GM08714 (cell line): Measurements from ENCODE around the gene TMEM217.

Experiments used
- H3K4me3 ChIP-seq: fragments of 200-500 bp; sonication (Bioruptor generic); 2 replicates; pipeline ENCODE4 v1.5.1; 2014; ENCODE audit warnings: mild to moderate bottlenecking, low read length, inconsistent platforms
- ZNF274 ChIP-seq: IDR thresholded peaks from 2 replicates; pipeline ENCODE4 v1.6.1; 2012; ENCODE audit warnings: mild to moderate bottlenecking, low read depth, low read length

TMEM217 gene

DNA sequence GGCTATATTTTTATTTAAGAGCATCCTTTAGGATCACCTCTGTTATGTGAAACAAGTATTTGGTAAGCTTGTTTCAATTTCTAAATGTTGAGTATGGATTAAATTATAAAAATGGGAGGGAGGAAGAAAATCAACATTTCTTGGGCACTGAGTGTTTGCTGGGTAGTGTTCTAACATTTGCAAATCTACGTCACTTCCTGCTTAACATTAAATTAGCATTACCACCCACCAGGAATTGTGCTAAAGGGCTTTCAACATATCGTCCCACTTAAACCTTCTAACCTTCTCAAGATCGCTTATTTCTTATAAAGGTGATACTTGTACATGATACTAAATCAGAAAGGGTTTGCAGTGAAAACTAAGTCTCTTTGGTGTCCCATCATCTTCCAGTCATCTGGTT lies 7.9 kb upstream of the TMEM217 start:
- TF ChIP-seq ZNF274, result no peak
- no peak overlapping the region for H3K4me3 ChIP-seq

DNA sequence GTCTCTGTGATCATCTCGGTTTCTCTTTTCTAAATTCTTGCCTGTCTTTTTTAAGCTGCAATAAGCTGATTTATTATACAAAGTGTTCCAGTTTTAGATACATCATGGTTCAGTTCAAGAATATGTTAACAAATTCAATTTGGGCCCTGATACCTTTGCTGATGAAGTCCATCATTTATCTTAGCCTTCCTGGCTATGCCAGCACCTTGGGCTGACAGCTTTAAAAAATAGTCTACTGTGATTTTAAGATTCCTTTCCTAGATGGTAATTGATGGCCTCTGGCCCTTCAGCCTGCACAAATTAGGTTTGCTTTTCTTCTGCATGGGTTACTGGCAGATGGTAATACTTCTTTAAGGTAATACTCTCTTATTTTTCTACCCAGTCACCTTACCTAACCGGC lies 7.1 kb upstream of the TMEM217 start:
- TF ChIP-seq ZNF274, result no peak
- no peak overlapping the region for H3K4me3 ChIP-seq

DNA sequence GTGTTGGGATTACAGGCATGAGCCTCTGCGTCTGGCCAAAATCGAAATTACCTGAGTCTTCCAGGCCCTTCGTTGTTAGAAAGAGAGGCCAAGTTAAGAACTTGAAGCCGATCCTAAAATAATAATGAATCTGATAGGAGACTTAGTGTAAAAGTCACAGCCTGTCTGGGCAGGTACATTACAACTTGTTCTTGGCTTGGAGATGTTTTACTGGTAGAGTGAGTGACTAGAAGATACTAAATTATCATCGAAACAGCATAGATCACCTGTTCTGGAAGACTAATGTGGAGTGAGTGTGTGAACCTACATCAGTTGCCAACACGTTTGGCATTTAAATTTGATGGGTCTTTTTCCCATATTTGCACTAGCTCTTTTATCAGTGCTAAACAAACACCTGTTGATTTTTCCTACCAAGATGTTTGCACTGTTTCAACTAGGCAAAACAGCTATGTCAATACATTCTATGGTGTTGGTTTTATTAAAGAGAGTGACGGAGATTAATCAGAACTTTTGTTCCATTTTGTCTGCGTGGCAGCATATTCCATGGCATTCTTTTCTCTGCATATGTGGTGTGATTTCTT lies 4.6 kb upstream of the TMEM217 start:
- no peak for TF ChIP-seq ZNF274
- no peak overlapping the region for H3K4me3 ChIP-seq

DNA sequence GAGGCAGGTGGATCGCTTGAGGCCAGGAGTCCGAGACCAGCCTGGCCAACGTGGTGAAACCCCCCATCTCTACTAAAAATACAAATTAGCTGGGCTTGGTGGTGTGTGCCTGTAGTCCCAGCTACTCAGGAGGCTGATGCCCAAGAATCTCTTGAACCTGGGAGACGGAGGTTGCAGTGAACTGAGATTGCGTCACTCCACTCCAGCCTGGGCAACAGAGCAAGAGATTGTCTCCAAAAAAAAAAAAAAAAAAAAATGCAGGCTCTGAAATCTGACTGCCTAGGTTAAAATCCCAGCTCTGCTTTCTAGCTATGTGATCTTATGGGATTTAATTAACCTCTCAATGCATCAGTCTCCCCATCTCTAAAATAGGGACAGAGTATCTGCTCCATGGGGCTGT lies 3.3 kb upstream of the TMEM217 start:
- TF ChIP-seq ZNF274, result no peak
- H3K4me3 ChIP-seq, result no peak overlapping the region

DNA sequence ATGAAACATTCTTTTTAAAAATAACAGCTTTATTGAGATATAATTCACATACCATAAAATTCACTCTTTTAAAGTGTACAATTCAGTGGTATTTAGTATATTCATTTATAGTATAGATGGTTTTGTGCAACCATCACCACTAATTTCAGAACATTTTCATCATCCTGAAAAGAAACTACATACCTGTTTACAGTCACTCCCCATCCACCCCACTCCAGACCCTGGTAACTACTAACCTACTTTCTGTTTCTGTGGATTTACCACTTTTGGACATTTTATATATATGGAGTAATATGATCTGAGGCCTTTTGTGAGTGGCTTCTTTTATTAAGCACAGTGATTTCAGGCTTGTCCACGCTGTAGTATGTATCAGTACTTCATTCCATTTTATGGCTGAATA lies 2.5 kb upstream of the TMEM217 start:
- TF ChIP-seq ZNF274, result no peak
- H3K4me3 ChIP-seq, result no peak overlapping the region

DNA sequence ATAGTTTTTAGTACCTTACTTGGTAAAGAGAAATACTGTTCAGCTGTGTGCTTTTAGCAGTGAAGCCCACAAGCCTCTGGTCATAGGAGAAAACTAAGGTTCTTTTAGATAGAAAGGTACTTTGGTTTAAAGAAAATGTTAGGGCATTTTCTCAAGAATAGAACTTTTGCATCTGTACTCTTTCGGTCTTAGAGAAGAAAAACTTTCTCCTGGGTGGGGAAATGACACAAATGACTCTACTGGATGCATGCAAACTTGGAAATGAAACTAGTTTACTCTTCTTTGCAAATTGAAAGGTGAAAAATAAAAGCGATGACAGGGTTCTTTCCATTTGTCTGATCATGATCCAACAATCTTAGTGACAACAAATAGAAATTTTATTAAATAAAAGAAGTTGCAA lies 2.1 kb upstream of the TMEM217 start:
- no peak for TF ChIP-seq ZNF274
- H3K4me3 ChIP-seq, result no peak overlapping the region; the same call in 1 of the 2 replicates

DNA sequence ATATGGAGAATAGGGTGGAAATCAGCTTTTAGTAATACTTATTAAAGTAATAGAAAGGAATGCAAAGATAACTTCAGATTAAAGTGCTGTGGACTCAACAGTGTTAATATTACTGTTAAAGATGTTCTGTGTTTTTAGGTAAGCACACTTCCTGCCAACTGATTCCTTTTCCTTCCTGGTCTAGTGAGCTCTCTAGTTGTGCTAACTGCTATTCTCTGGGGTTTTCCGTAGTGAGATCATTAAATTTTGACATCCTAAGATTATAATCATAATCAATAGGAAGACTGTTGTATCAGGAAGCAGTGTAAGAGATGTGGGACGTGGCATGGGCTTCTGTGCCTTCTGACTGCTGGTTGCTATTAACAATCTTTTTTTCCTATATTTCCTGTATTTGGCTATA lies 1.2 kb upstream of the TMEM217 start:
- H3K4me3 ChIP-seq, result peak overlapping the region; percentile 82
- no peak for TF ChIP-seq ZNF274

DNA sequence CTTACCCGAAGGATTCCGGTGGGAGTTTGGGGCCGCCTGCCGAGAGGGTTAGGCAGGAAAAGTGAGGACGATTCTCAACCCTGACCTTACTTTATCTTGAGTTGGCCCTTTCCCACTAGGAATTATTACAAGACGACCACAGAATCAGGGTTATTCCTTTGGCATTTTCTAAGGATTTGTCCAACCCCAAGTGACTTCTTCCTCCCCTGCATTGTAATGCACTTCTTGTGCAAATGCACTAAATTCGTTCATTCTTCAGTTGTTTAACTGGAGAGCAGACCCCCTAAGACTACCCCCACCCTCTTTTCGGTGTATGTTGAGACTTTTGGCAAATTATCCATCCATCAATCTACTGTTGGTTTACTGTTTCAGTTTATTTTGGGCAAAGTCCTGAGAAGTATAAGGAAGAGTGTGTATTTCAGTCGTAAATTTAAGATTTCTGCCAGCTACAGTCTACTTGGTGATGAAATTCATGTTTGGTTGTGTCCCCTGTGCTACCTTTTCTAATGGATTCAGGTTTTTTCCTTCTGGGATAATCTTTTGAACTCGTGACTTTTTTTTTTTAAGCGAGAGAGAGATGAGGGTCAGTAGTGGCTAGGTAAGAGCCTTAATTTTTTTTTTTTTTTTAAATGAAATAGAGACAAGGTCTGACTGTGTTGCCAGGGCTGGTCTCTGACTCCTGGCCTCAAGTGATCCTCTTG lies 611 bp upstream of the TMEM217 start:
- no peak for TF ChIP-seq ZNF274
- H3K4me3 ChIP-seq, result peak overlapping the region; percentile 82

DNA sequence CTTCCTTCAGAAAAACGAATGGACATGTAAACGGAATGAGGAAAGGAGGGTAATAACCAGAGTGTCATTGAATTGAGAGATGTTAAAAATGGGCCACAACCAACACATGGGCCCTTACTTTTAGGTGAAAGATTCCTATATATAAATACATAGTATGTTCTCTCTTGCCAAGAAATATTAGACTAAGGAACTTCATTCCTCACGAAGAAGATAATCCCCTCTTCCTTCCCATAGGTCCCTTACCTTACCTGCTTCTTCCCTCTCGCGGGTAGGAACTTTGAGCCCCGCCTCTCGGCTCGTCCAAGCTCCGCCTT lies 667 bp downstream of the TMEM217 start:
- peak overlapping the region; percentile 82; the same call in 1 of the 2 replicates for H3K4me3 ChIP-seq
- no peak for TF ChIP-seq ZNF274

DNA sequence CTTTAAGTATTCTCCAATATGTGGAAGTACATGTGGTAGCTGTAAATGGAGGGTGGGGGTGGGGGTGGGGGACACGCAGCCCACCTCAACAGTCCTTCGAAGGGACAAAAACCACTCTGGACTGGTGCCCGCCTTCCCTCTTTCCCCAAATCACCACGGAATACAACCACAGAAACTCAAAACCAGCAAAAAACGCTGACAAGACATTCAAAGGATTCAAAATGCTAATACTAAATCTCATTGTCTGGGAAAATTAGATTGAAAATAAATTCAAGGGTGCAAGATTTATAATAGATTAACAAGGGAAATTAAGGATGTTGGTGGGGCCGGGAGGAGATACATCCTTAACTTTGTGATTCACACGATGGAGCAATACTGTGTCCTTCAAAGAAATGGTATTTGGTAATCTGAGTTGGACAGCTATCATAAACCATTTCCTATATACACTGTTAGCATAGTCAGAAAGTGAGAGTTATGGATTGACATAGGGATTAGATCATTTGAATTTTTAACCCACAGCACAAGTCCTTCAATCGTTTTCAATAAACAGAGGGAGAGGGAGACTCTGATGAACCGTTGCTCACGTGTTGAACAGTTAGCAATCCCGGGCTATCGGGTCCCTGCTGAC lies 1.1 kb downstream of the TMEM217 start:
- TF ChIP-seq ZNF274, result no peak
- peak overlapping the region; percentile 82; the same call in 1 of the 2 replicates for H3K4me3 ChIP-seq

DNA sequence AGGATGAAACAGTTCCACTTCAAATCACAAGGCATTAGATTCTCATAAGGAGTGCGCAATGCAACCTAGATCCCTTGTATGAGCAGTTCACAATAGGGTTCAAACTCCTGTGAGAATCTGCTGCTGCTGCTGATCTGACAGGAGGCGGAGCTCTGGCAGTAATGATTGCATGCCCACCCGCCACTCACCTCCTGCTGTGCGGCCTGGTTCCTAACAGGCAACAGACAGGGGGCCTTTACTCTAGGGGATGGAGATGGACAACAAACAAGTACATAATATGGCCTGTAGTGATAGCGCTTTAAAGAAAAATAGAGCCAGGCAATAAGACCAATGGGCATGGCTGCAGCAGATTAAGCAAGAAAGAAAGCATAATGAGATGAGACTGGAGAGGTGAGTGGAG lies 3.1 kb downstream of the TMEM217 start:
- no peak overlapping the region for H3K4me3 ChIP-seq
- TF ChIP-seq ZNF274, result no peak

DNA sequence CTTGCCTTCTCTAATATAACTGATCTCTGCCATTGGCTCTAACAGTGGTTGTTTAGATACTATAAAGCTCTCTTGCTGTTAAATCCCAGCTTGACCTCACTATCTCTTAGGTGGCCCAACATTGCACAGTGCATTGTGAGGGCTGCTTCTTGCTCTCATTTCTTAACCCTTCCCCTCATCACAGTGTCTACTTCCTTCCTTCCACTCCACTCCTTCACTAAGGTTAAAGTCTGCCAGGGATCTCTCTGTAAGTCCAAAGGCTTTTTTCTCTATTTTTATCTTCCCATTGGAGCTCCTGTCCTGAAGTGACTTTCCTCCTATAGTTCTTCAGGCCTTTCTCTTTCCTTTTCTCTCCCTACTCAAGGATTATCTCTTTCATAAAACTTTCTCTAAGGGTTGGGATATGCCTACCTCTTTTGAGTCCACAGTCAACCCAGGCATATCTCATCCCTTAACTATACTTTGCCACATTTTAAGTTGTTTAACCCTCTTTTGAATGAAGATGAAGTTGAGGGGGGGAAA lies 4.4 kb downstream of the TMEM217 start:
- no peak for TF ChIP-seq ZNF274
- no peak overlapping the region for H3K4me3 ChIP-seq

DNA sequence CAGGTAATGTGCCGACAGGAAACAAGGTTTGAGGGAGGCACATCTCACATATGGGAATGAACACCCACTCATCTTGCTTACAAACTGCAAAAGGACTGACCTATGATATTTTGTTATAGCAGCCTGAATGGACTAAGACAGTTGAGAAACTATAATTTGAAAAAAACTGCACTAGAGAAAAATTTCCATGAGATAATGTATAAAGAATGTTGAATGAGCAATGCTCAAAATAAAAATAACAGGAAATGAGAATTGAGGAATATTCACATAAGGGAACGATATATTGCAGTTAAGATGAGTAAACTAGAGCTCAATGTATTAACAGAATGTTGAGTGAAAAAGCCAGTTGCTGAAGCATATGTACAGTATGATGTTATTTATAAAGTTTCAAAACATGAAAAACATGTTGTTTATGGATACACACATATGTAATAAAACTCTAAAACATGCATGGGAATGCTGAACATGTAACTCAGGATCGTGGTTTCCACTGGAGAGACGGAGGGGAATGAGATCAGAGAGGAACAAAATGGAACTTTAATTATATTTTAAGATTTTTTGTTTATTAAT lies 6.6 kb downstream of the TMEM217 start:
- no peak overlapping the region for H3K4me3 ChIP-seq
- TF ChIP-seq ZNF274, result no peak

DNA sequence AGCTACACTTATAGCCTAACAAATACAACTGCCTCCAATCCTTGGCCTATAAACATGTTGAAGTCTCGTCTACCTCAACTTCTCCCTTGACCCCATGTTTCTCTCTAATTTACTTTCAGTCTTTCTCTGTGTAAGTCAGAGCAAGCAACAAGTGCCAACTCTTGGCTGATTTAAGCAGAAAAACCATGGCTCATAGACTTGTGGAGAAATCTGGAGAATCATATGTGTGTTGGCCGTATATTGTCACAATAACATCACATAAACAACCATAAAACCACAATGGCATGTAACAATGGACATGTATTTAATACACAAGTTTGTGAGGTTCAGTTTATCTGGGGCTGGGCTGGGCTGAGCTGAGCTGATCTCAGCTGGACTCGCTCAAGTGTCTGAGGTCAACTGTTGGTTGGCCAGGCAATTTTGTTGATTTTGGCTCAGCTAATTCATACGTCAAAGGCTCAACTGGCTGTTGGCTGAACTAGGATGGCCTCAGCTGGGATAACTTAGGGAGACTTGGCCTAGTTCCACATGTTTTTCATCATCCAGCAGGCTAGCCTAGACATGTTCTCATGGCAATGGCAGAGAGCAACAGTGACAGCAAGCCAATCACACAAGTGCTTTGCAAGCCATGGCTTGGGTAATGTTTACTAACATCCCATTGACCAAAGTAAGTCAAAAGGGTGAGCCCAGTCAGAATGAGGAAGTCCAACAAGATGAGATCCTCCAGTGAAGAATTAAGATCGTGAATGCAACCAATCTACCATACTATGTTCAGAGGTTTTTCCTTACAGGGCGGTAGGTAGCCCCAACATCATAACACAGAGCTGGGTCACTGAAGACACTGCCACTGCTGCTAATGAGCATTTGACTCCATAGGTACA lies 13.3 kb downstream of the TMEM217 start:
- H3K4me3 ChIP-seq, result no peak overlapping the region
- TF ChIP-seq ZNF274, result no peak

DNA sequence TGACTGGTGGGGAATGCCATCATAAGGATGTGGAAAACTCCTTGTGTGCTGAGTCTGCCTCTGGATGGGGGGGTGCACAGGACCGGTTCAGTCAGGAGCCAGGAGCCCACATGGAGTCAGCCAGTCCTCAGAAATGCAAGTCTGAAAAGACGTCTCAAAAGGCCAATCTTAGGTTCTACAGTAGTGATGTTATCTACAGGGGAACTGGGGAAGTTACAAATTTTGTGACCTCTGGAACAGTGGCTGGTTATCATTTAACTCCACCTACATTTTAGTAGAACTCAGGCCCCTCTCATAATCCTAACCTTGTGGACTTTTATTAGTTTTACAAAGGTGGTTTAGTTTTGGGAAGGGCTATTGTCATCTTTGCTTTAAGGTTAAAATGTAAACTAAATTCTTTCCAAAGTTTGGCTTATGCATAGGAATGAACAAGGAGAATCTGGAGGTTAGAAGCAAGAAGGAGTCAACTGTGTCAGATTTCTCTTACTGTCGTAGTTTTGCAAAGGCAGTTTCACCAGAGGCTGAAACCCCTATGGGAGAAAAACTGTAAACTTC lies 14.1 kb downstream of the TMEM217 start:
- no peak overlapping the region for H3K4me3 ChIP-seq
- no peak for TF ChIP-seq ZNF274
